Nephron (organoid): Measurements from ENCODE around the gene GINS2.
A peak's percentile ranks its signal among the peaks of the same experiment; 100 is the strongest.

ENCODE experiments used
- H3K27ac Mint-ChIP-seq, 3 experiments: 2 replicates each; pipeline ENCODE4 v1.8.0; 2020; ENCODE audit warnings: mixed read lengths in 3 of 3, mild to moderate bottlenecking in 2 of 3, moderate library complexity in 1 of 3
- H3K27me3 Mint-ChIP-seq: 2 replicates; pipeline ENCODE4 v1.8.0; 2021; ENCODE audit warnings: low read depth, mild to moderate bottlenecking, moderate library complexity, mixed read lengths
- H3K36me3 Mint-ChIP-seq: 2 replicates; pipeline ENCODE4 v1.8.0; 2020; ENCODE audit warnings: low read depth, mixed read lengths
- H3K4me1 Mint-ChIP-seq: 2 replicates; pipeline ENCODE4 v1.8.0; 2020; ENCODE audit warnings: mixed read lengths
- H3K4me3 Mint-ChIP-seq, 3 experiments: 2 replicates each; pipeline ENCODE4 v1.8.0; 2020; ENCODE audit warnings: mild to moderate bottlenecking in 3 of 3, mixed read lengths in 3 of 3, moderate library complexity in 2 of 3
- H3K9me3 Mint-ChIP-seq: 2 replicates; pipeline ENCODE4 v1.8.0; 2020; ENCODE audit warnings: mixed read lengths
- CTCF ChIP-seq, 3 experiments: fragments of 200-600 bp; sonication (generic); IDR thresholded peaks; one replicate each; pipeline ENCODE4 v1.5.0; 2021; ENCODE audit warnings: antibody characterized with exemption in 3 of 3; ENCODE audit not compliant: unreplicated experiment in 3 of 3

GINS2 gene

DNA sequence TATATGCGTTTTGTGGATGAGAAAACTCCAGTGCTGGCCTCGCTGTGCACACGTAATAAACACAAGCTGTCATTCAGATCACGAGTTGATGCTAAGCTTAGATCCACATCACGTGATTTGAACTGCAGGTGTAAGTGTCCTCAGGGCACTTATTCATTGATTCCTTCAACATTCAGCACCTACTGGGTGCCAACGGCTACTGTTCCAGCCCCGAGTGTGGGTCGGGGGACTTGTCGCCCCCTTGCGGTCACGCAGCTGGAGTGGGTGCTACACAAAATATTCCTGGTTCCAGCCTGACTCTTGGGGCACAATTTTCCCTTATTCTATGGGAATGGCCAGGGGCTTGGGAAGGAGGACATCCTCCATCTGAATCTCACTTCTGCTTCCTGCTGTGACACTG lies 29.9 kb upstream of the GINS2 start:
- Mint-ChIP-seq H3K27me3 (peaks cover 21% of the 10 kb centered on the region), H3K27ac (peak overlapping the region in 1 of 3 experiments; percentile 68), H3K4me1 (peaks cover 19% of the 10 kb centered on the region), H3K4me3 (no peak overlapping the region), H3K9me3 (no peaks in the 10 kb centered on the region), H3K36me3 (no peaks in the 10 kb centered on the region)
- TF ChIP-seq CTCF (IDR thresholded peaks at IDR 0.05; ENCODE audit: unreplicated experiment in 3 of 3), result peak; percentile 45 to 52 (median 46)

GRCh38 chr16:85718153-85718477 lies 29.4 kb upstream of the GINS2 start:
- Mint-ChIP-seq H3K27me3 (peaks cover 26% of the 10 kb centered on the region), H3K27ac (peak overlapping the region in 2 of 3 experiments; percentile 68 to 74), H3K36me3 (no peaks in the 10 kb centered on the region), H3K9me3 (no peaks in the 10 kb centered on the region), H3K4me1 (peaks cover 21% of the 10 kb centered on the region), H3K4me3 (no peak overlapping the region)
- TF ChIP-seq CTCF (IDR thresholded peaks at IDR 0.05; ENCODE audit: unreplicated experiment in 3 of 3), result no peak

DNA sequence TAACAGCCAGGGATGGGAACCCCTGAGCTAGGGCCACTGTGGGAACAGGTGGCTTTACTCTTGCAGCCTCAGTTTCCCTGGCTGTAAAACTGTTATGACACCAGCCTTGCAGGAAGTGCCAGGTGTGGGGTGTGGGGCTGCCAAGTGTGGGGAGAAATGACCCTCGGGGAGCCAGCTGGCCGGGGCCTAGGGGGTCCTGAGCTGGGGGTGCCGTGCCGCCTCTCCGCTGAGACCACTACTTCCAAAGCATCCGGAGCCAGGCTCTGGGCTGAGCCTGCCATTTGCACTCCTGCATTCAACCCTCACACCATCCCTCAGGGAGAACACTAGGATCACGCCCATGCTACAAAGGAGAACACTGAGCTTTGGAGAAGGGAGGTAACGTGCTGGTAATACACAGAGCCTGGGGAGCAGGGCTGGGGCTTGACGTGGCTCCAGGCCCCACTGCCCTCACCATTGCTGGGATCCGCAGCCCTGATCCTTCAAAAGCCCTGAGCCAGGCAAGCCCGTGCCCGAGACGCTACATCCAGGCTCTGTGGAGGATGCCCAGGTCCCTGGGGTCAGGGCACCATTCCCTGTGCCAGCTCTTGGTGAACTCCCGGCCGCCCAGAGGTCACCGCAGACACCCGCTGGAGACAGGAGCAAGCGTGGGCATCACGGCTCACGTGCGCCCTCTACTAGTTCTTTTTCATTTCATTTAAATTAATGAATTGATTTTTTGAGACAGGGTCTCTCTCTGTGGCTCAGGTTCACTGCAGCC lies 28.8 kb upstream of the GINS2 start:
- H3K36me3 Mint-ChIP-seq, result no peaks in the 10 kb centered on the region
- H3K4me1 Mint-ChIP-seq, result peaks cover 22% of the 10 kb centered on the region

DNA sequence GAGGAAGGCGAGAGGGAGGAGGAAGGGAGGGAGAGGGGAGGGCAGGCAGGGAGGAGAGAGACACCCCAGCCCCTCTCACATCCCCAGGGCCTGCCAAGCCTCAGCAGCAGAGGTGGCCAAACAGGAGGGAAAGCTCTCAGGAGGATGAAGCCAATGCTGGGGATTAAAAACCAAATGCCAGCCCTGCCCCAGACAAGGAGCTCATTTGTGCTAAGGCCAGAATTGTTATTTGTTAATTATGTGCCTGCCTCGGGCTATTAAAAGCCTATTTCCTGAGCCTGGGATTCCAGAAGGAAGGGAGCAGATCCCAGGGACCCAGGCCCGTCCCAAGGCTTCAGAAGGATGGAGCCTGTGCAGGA lies 27.9 kb upstream of the GINS2 start:
- Mint-ChIP-seq H3K4me1 (peaks cover 22% of the 10 kb centered on the region), H3K27me3 (peaks cover 31% of the 10 kb centered on the region), H3K27ac (peak overlapping the region; percentile 87 to 97 (median 96)), H3K4me3 (peak overlapping the region in 1 of 3 experiments; percentile 29), H3K9me3 (peaks cover 7% of the 10 kb centered on the region), H3K36me3 (no peaks in the 10 kb centered on the region)
- TF ChIP-seq CTCF (IDR thresholded peaks at IDR 0.05; ENCODE audit: unreplicated experiment in 3 of 3), result no peak

More for the DNA sequence above, 28.8 kb upstream of the GINS2 start:
- Mint-ChIP-seq H3K27ac (peak overlapping the region in 2 of 3 experiments; percentile 68 to 74), H3K9me3 (peaks cover 2% of the 10 kb centered on the region), H3K27me3 (peaks cover 31% of the 10 kb centered on the region), H3K4me3 (peak overlapping the region in 1 of 3 experiments; percentile 36)
- peak; percentile 68 to 76 (median 73) for TF ChIP-seq CTCF (IDR thresholded peaks at IDR 0.05; ENCODE audit: unreplicated experiment in 3 of 3)

- peak overlapping the region; percentile 87 to 97 (median 96) for H3K27ac Mint-ChIP-seq
- H3K9me3 Mint-ChIP-seq, result peaks cover 7% of the 10 kb centered on the region
- no peaks in the 10 kb centered on the region for H3K36me3 Mint-ChIP-seq
- peaks cover 22% of the 10 kb centered on the region for H3K4me1 Mint-ChIP-seq
- H3K27me3 Mint-ChIP-seq, result peaks cover 31% of the 10 kb centered on the region
- H3K4me3 Mint-ChIP-seq, result peak overlapping the region in 2 of 3 experiments; percentile 29 to 60
- TF ChIP-seq CTCF (IDR thresholded peaks at IDR 0.05; ENCODE audit: unreplicated experiment in 3 of 3), result no peak
Observed at GRCh38 chr16:85716022-85716679, 27.4 kb upstream of the GINS2 start.
